GM19238 (cell line): ENCODE measurements around the gene SLC25A41.
"Not testable (repeated sequence)": the region's sequence is repeated elsewhere in the genome, so short reads cannot be mapped to it uniquely, and the experiment has no call there.

Experiments used
- DNase-seq: peaks from one replicate; pipeline ENCODE4 v3.0.0; 2011; ENCODE audit warnings: low spot score; ENCODE audit not compliant: insufficient read length

The SLC25A41 gene

DNA sequence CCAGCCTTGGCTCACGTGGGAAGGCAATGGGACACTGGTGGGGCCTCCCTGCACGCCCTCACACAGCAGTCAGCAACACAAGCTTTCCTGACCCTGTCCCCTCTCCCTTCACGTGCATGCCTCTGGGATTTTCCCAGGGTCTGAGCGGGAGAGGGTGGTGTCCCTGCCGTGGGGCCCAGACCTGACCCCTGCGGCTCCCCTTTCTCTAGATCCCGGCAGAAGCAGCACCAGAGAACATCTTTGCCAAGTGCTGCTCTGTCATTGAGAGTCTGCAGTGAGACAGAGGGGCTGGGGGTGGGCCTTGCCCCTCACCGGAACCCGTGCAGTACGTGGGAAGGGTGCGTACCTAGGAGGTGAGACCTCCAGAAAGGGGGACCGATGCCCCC lies 21.5 kb downstream of the SLC25A41 start:
- DNase-seq = no peak

DNA sequence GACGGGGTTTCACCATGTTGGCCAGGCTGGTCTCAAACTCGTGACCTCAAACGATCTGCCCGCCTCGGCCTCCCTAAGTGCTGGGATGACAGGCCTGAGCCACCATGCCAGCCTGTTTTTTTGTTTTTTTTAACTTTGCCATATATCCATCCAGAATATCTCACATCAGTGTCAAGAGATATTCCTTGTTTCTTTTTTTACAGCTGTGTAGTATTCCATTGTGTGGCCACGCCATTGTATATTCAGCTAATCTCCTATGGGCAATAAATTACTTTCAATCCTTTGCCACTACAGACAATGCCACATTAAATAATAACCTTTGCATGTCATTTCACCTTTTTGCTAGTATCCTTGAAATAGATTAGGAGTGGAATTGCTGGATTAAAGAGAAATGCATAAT lies 24.2 kb downstream of the SLC25A41 start:
- DNase-seq = no peak

DNA sequence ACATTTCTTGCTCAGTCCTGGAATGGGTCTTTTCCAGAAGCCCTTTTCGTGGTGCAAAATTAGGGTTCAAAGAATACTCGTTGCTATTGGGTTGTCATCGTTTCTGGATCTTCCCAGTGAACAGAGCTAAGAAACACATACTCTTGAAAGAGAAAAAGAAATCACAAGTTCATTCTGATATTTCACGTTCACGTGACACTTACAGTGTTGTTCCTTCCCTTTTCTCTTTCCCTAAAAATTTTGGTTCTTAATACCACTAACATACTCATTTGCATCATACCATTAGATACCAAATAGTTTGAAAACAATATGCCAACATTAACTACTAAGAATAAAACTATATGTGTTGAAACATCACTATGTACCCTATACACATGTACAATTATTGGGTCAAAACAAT lies 27.2 kb downstream of the SLC25A41 start:
- no peak for DNase-seq

DNA sequence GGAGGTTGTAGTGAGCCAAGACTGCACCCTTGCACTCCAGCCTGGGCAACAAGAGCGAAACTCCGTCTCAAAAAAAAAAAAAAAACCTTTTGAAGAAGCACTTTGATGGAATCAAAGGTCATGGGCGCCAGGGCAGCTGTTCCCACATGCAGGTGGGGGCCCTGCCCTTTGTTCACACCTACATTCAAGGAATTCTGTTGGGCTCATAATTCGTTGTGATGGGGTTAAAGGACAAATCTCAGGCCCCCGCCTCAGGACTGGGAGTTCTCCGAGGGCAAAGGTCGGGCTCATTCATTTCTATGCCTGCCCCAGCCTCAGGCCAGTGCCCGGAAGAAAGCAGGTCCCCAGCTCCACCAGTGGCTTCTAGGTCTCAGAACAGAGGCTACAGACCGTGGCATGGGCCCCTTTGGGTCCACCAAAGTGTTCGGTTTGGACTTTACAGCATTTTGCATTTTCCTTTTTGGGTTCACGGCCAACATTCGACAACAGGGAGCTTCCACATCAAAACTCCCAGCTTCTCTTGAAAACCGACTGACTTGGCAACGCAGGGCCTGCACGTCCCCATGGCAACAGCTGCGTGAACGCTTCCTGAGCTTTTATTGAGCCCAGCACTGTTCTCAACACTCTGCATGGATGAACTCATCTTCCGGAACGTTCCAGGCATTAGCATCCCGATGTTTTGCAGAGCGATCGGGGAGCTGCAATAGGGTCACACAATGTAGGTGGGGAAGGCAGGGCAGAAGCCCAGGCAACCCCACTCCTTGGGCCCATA lies 30.5 kb downstream of the SLC25A41 start:
- DNase-seq = no peak

DNA sequence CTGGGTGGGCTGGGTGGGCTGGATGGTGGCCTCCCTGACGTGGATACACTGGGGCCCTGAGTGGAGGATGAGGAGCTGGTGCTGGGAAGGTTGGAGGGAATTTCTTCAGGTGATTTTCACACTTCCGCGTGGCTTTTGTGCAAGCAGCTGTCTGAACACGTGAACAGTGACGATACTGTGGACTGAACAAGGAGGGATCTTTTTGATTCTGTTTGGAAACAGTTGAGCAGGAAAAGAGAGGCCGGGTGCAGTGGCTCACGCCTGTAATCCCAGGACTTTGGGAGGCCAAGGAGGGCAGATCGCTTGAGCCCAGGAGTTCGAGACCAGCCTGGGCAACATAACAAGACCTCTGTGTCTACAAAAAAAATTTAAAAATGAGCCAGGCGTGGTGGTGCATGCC lies 31.5 kb downstream of the SLC25A41 start:
- DNase-seq = no peak

DNA sequence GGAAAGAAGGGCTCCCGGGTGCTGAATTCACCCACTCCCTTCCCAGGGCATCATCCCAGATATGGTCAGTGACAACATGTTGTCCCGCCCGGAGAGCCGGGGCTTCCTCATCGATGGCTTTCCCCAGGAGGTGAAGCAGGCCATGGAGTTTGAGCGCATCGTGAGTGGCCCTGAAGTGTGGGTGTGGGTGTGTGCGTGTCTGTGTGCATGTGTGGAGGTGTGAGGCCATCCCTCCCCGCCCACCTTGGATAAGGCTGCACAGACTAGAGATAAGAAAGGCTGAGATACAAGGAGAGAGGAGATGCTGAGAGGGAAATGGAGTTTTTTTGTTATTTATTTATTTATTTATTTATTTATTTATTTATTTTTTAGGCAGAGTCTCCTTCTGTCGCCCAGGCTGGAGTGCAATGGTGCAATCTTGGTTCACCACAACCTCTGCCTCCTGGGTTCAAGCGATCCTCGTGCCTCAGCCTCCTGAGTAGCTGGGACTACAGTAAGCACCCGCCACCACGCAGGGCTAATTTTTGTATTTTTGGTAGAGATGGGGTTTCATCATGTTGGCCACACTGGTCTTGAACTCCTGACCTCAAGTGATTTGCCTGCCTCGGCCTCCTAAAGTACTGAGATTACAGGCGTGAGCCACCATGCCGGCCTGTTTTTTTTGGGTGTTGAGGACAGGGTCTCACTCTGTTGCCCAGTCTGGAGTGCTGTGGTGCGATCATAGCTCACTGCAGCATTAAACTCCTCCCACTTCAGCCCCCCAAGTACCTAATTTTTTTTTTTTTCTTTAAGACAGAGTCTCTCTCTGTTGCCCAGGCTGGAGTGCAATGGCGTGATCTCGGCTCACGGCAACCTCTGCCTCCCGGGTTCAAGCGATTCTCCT lies 33.3 kb downstream of the SLC25A41 start:
- DNase-seq = not testable (repeated sequence)

DNA sequence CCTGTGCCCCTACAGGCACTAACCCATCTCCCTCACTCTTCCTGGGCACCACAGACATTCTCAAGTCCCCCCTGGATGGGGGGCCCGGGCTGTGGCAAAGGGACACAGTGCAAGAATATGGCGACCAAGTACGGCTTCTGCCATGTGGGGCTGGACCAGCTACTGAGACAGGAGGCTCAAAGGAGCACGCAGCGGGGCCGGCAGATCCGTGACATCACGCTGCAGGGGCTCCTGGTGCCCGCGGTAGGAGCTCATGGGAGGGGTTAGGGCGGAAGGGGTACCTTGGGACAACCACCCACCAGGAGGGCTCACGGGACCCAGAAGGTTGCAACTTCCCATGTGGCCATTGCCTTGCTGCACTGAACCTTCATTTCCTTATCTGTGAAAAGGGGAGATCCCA lies 37.3 kb downstream of the SLC25A41 start:
- no peak for DNase-seq

DNA sequence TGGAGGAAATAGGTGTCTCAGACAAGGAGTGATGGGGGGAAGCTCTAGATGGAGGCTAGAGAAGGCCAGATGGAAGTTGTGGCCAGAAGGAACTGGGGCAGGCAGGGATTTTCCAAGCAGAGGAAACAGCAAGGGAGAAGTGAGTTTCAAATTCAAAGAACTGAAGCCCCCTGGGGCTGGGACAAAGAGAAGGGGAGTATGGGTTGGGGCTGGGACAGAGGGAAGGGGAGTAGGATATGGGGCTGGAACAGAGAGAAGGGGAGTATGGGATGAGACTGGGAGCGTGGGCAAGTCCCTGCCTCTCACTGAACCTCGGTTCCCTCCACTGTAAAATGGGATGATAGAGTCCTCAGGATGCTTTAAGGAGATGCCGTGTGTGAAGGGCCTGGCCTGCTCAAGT lies 38.7 kb downstream of the SLC25A41 start:
- DNase-seq = no peak

DNA sequence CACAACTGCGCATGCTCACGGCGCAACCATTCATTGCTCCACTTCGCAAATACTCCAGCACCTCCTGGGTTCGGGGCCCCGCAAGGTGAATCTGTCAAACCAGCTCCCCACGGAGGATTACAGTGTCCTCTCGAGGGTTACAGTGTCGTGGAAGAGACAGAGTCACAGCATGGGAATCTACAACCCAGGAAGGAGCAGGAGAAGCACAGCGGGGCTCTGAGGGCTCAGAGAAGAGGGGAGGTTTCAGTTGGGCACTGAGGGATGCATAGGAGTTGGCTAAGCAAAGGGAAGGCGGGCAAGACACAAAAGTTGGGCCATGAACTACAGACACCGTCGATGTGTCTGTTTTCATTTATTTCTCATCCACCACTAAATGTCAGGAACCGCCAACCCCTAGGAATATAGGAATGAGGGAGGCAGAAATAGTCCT lies 39.6 kb downstream of the SLC25A41 start:
- DNase-seq = no peak

DNA sequence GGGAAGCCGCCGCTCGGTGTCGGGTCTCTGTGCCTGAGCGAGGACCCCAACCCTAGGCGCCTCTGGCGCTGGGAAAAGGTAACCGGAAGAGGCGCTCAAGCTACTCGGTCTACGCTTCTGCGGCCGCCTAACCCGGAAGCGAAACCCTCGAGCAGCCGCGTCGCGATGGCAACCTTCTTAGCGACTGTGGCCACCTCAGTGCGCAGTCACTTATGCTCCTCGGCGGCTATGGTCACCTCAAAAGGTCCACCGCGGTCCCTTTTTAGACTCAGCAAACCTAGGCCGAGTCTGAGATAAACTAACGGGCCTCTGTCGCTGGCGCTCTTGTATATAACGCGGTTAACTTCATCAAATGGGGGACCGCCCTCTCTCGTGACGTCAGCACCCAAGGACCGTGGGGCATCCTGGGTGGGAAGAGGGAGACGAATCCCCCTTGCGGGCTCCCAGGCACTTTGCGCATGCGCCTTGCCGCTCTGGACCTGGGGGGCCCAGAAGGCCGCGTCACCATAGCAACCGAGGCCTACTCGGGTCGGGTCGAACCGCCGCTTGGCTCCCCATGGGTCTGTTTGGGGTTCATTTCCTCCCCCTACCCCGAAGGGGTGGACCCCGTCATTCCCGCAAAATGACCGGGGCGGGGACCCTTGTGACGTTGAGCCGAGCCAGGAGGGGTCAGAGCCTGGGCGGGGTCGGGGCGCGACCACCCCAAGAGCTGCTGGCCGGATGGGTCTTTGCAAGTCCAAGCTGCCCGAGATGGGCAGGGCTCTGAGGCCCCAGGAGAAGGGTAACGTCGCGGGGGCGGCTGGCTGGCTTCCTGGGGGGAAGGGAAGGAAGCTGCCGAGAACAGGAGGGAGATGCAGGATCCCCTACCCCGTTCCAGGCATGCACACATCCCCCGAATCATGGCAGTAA lies 40.2 kb downstream of the SLC25A41 start, which contains the start of gene GTF2F1:
GTF2F1 (minus strand) TSS at position 91 of the 909 bp plus-strand sequence. CDS start 169 bp downstream, outside the sequence.
- DNase-seq = peak; percentile 97

DNA sequence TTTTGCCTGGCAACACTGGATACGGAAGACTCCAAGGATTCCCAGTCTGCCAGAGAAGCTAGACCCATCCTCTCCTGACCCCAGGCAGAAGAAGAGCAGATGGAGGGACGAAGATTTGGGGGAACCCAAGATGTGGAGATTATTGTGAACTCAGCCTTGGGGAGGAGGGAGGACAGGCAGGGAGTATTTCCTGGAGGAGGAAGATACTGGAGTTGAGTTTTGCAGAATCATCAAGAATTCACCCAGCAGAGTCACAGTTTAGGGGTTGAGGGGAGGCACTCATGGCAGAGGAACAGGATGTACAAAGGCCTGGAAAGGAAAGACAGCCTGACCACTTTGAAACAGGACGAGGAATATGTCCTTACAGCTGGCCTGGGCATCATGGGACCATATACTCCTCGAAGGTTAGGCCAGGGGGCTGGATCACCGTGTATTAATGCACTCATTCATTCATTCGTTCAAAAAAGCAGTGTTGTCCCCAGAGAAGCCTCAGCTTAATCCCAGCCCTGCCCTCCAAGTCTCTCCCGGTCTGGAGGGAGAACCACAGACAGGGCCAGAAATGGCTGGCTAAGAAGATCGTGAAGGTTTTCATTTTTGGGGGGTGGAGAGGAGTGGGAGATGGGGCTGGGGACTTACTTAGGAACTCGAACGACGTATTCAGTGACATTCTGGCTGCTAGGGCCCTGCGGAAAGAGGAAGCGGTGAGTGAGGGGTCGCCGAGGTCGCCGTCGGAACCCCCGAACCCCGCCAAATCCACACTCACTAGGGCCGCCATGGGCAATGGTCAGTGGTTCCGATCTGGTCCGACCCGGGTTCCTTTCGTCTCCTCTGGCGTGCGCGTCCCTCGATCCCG lies 41.1 kb downstream of the SLC25A41 start:
- DNase-seq = no peak

DNA sequence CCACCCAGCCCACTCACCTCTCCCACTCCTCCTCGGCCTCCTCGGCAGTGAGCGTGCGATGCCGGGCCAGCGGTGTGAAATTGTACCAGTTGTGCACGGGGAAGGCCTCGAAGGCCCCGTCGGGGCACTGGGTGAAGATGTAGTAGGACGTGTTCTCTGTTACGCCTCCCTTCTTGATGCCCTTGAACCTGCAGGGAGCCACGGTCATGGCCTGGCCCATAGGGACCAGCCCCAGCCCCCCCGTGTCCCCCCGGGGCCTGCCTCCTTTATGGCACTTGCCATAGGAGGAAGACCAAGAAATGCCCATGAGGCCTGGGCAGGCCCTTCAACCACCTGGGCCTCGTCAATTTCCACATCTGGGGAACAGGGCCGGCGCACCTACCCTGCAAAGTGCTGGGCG lies 46.2 kb downstream of the SLC25A41 start:
- no peak for DNase-seq

DNA sequence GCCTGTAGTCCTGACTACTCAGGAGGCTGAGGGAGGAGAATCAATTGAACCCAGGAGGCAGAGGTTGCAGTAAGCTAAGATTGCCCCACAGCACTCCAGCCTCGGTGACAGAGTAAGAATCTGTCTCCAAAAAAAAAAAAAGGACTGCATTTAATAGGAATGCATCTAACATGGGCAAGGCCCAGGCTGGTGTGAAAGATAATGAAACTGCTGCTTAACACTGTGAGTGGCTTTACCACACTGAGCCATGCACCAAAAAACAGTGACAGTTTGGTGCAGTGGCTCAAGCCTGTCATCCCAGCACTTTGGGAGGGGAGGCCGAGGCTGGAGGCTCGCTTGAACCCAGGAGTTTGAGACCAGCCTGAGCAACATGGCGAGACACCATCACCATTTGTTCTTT lies 49.2 kb downstream of the SLC25A41 start:
- DNase-seq = no peak

DNA sequence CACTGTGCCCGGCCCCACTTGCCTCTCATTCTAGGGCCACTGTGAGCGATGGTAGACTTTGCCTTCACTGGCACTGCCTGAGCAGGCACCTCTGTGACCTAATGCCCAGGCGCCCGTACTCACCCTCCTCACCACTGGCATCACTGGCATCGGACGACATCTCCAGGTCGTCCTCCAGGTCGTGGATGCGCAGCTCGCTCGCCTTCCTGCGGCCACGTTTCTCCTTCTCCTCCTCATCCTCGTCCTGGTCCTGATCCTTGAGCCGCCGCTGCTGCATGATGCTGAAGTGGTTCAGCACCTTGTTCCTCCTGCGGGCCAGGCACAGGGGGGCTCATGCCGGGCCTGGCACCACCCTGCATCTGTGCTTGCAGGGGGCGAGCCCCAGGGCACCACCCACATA lies 50.4 kb downstream of the SLC25A41 start:
- DNase-seq = no peak

DNA sequence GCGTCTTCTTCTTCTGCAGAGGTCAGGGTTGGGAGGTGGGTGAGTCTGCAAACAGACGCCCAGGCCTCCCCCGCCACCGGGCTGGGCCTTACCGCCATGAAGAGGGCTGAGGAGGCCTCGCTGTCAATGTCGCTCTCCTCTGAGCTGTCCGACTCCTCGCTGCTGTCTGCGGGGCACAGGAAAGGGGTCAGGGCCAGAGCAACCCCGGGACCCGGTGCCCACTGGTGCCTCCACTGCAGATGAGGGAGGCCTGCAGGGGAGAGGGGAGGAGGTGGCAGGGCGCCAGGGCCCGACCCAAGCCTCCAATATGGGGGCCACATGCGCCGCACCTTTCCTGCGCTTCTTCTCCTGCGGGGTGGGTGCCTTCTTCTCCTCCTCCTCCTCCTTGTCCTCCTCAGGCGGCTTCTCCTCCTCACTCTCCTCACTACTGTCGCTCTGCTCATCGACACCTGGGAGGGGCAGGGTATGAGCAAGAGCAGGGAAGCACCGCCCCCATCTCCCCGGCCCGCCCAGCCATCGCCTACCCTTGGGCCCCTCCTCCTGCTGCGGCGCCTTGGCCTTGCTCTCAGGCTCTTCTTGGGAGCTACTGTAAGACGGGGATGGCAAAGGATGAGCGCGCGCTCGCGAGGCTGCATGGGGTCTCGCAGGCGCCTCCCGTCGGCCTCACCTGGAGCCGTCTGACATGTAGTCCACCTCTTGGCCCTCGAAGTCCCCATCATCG lies 52.4 kb downstream of the SLC25A41 start:
- DNase-seq = no peak

DNA sequence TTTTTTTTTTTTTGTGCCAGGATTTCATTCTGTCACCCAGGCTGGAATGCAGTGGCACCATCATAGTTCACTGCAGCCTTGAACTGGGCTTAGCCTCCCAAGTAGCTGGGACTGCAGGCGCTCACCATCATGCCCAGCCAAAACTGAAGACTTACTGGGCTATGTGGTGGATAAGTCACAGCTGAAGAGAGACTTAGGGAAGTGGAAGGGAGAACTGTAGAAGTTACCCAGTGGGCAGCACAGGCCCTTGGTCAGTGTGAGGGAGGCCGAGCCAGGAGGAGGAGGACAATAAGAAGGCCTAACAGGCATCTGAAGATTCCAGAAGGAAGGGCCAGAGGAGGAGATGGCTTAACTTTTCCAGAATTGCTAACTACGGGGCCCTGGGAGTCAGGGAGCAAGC lies 53.8 kb downstream of the SLC25A41 start:
- DNase-seq = no peak

DNA sequence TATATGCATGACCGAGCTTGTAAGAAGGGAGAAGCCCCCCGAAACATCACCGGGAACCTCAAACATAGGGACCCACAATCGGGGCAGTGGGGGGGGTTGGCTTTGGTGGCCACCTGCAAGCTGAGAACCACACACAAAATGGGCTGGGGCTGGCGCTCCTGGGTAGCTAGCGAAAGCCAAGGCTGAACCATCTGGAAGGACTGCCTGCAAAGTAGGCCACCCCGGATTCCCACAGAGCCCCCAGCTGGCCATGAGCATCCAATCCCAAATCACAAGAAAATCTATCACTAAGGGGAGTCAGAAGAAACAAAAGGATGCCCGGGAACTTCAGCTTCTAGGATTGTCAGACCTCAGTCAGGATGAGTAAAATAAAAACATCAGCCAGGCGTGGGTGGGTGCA lies 55.1 kb downstream of the SLC25A41 start:
- DNase-seq = no peak

DNA sequence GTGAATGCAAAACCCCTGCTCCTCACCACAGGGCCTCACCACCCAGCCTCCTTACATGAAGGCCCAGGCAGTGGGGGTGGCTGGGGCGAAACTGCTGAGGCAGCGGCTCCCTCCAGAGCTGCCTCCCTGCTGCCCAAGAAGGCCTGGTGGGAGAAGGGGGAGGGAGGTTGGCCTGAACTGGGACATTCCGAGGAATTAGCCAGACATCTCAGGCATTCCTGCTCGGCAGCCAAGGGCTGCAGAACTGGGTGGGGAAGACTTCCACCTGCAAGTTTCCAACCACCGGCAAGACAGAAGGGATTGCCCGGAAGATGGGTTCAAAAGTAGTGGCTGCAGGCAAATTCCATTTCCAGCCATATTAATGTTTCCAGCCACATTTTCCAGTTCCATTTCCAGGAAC lies 55.5 kb downstream of the SLC25A41 start:
- no peak for DNase-seq

DNA sequence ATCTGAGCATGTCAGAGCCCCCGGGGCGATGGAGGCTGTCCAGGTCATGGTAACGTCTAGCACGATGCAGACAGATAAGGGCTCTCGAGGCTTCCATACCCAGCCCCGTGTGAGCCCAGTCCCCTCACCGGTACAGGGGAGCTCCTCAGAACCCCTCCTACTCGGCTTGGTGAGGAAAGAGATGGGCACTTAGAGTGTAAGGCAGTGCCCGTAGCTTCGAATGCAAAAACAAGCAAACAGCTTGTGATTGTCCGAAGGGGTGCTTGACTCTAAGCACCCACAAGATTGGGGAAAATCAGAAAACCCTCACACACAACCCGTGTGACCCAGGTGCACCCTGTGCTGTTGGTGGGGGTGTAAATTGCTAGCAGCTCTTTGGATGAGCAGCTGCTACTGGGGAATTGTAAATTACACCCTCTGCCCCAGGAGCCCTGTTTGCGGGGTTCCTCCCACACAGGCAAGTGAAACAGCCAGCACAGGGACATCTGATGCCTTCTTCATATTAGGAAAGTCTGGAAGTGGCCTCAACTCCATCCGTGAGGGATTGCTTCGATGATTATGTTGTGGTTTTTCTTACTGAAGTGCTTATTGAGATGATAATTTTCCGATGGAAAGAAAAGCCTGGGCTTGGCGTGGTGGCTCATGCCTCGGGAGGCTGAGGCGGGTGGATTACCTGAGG lies 56.9 kb downstream of the SLC25A41 start:
- DNase-seq = no peak
